Measurements from ENCODE around the gene MIGA1. TPM values are rescaled to one million over a fixed set of nuclear protein-coding genes. Genes with fewer than 3 reads are reported as not detected.
"Not testable (repeated sequence)": the region's sequence is repeated elsewhere in the genome, so short reads cannot be mapped to it uniquely, and the experiment has no call there.

Gene MIGA1
- total and polyA plus RNA-seq, 2 of the 4 experiments (the other 2 are of a cell fraction) = 5.7 to 16.3 TPM

DNA sequence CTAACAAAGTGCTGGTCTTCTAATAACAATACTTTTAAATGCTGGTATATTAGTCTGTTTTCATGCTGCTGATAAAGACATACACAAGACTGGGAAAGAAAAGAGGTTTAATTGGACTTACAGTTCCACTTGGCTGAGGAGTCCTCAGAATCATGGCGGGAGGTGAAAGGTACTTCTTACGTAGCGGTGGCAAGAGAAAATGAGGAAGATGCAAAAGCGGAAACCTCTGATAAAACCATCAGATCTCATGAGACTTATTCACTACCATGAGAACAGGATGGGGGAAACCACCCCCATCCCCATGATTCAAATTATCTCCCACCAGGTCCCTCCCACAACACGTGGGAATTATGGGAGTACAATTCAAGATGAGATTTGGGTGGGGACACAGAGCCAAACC lies 139.5 kb downstream of the MIGA1 start:
- H3K4me3 ChIP-seq (ENCODE audit: insufficient read depth, low read depth, low read length); DNase-seq; H3K9ac ChIP-seq (ENCODE audit: low read depth, low read length); dilution Hi-C loops (cut with HindIII; ENCODE audit: low sequenced_read_pairs, unreplicated experiment); H3K56ac ChIP-seq (ENCODE audit: extremely low read depth, insufficient read depth, low read length); POLR2A ChIA-PET (ENCODE audit: unreplicated experiment); CTCF ChIA-PET; H2AFZ ChIP-seq (replicated peaks; ENCODE audit: low read length, poor library complexity); H2BK5ac ChIP-seq (ENCODE audit: low read depth, low read length, poor library complexity, severe bottlenecking); H4K5ac ChIP-seq (ENCODE audit: low read depth, low read length); BruUV-seq (replicated peaks); H3K14ac ChIP-seq (replicated peaks; ENCODE audit: low read depth, low read length); H3K9me3 ChIP-seq (ENCODE audit: control insufficient read depth, insufficient read depth, low read length); H2BK120ac ChIP-seq (ENCODE audit: low read depth, low read length); H3K4me2 ChIP-seq (ENCODE audit: low read depth, low read length); ATAC-seq (ENCODE audit: low read depth); H3K4ac ChIP-seq (ENCODE audit: low read depth, low read length); H4K8ac ChIP-seq (ENCODE audit: low read depth in 2 of 2, low read length in 2 of 2); H4K91ac ChIP-seq (ENCODE audit: insufficient read depth, low read depth, low read length); H2AK9ac ChIP-seq (replicated peaks; ENCODE audit: low read depth, low read length, poor library complexity); H3K27me3 ChIP-seq (ENCODE audit: control insufficient read depth, insufficient read depth, low read length); intact Hi-C loops (cut with micrococcal nuclease); H4K20me1 ChIP-seq (ENCODE audit: insufficient read depth, low read length); H3K18ac ChIP-seq (ENCODE audit: low read depth, low read length); H3K27ac ChIP-seq (ENCODE audit: insufficient read depth, low read length); H3K23ac ChIP-seq (ENCODE audit: low read depth, low read length); H2BK20ac ChIP-seq (ENCODE audit: low read depth, low read length); H3K4me1 ChIP-seq (ENCODE audit: control insufficient read depth, insufficient read depth, low read length); H2BK15ac ChIP-seq (ENCODE audit: low read depth, low read length); H2AK5ac ChIP-seq (ENCODE audit: low read depth, low read length); H3K9me1 ChIP-seq (ENCODE audit: insufficient read depth, low read length); in situ Hi-C loops (cut with MboI; ENCODE audit: low sequenced_read_pairs): not testable (repeated sequence)
- peaks cover 41% of the 10 kb centered on the region for H3K36me3 ChIP-seq (ENCODE audit: control insufficient read depth, insufficient read depth, low read length)
- no CpG with 5 or more reads among the region's 5 CpGs for whole genome bisulfite sequencing, 2 experiments (ENCODE audit: extremely low coverage in 2 of 2, insufficient read length in 1 of 2)
- peaks cover 14 to 39% of the 10 kb centered on the region in 2 experiments; a peak in 3 of 4 replicates for H3K79me1 ChIP-seq (ENCODE audit: low read depth in 1 of 2, low read length in 2 of 2)

All from IMR-90 (cell line).